Astrocyte of the cerebellum (primary cell): ENCODE measurements around the gene TECTA.

Source experiments
- DNase-seq: peaks from one replicate; pipeline ENCODE4 v3.0.0-alpha.2; 2011; ENCODE audit warnings: low read depth
- H3K4me3 ChIP-seq: 2 replicates; pipeline ENCODE4 v1.5.1; 2011; ENCODE audit warnings: mild to moderate bottlenecking, low read depth, low read length, moderate library complexity
- CTCF ChIP-seq: IDR thresholded peaks from 2 replicates; pipeline ENCODE4 v1.5.1; 2012; ENCODE audit warnings: low read length, low read depth, moderate library complexity, mild to moderate bottlenecking; ENCODE audit errors: missing control alignments
- in situ Hi-C: cut with HindIII; loops from 2 replicates; pipeline ENCODE4 v1.10.0; 2017; ENCODE audit warnings: low sequenced_read_pairs

TECTA gene

DNA sequence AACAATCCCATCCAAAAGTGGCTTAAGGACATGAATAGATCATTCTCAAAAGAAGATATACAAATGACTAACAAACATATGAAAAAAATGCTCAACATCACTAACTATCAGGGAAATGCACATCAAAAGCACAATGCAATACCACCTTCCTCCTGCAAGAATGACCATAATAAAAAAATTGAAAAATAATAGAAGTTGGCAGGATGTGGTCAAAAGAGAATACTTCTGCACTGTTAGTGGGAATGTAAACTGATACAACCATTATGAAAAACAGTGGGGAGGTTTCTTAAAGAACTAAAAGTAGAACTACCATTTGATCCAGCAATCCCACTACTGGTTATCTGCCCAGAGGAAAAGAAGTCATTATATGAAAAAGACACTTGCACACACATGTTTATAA, 113.8 kb downstream of the TECTA start:
- DNase-seq, result no peak
- H3K4me3 ChIP-seq, result no peak overlapping the region
- in situ Hi-C loops, result no loop called here
- no peak for TF ChIP-seq CTCF

DNA sequence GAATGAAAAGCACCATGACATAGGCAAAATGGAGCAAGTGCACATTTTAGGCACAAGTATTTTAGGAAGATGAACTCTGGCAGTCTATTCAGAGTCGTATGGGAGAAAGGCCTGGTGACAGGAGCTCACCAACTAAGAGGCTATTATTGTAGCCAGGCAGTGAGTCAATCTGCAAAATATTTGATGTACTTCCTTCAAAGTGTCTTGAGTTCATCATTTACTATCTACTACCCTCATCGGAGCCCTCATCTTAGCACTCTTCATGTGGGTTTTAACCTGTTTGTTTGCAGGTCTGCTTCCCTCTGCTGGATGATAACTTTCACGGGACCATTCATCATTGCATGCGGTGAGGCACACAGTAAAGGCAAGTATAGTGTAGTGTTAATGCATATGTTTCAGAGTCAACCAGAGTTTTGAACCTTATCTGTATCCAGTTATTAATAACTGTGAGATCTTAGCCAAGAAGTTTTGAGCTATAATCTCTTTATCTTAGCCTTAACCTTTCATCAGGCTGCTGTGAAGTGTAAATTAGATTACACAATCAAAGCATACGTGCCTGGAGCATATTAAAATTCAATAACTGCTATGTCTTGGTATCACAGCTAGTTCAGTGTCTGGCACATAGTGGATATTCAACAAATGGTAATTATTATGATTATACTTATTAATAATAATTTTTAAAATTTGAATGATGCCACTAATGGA, 120.6 kb downstream of the TECTA start:
- no peak overlapping the region for H3K4me3 ChIP-seq
- TF ChIP-seq CTCF, result no peak
- in situ Hi-C loops, result no loop called here
- DNase-seq, result no peak

DNA sequence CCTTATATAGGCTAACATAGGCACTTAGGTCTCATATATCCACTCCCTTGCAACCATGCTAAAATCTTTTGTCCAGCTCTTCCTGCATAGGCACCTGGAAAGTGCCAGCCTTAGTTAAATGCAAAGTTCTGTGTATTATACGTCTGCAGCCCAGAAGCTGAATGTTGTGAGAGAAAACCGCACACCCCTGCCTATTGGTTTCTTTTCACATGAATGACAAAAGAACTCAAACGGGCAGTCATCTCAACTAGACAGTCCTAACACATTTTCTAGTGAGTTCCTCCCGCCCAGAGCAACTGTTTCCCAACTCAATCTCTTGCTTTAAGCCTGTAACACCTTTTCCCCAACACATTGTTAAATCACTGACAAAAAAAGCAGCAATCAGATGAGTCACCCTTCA, 122.1 kb downstream of the TECTA start:
- in situ Hi-C loops, result no loop called here
- H3K4me3 ChIP-seq, result no peak overlapping the region
- no peak for DNase-seq
- no peak for TF ChIP-seq CTCF

DNA sequence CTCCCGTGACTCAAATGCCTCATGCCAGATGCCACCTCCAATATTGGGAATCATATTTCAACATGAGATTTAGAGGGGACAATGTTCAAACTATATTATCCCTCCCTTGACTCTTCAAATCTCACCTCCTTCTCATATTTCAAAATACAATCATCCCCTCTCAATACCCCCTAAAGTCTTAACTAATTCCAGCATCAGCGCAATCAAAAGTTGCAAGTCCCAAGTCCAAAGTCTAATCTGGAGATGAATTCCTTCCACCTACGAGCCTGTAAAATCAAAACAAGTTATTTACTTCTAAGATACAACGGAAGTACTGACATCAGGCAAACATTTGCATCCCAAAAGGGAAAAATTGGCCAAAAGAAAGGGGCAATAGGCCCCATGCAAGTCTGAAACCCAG, 124.3 kb downstream of the TECTA start:
- TF ChIP-seq CTCF, result no peak
- no peak overlapping the region for H3K4me3 ChIP-seq
- DNase-seq, result no peak
- in situ Hi-C loops, result no loop called here

GRCh38 chr11:121226415-121227263, 125.6 kb downstream of the TECTA start:
- no peak for TF ChIP-seq CTCF
- DNase-seq, result no peak
- no peak overlapping the region for H3K4me3 ChIP-seq
- in situ Hi-C loops, result no loop called here

- DNase-seq, result no peak
- TF ChIP-seq CTCF, result no peak
- no peak overlapping the region for H3K4me3 ChIP-seq
- in situ Hi-C loops, result no loop called here
Measured at GRCh38 chr11:121228851-121229250, 127.8 kb downstream of the TECTA start.
